GM19025 (cell line): ENCODE data around the gene RNF8.
"Not testable (repeated sequence)": the region's sequence is repeated elsewhere in the genome, so short reads cannot be mapped to it uniquely, and the experiment has no call there.

Experiments
- ATAC-seq: cut with Tn5 transposase; IDR thresholded peaks from one replicate; pipeline ENCODE4 v1.9.1; 2021; ENCODE audit warnings: mild to moderate bottlenecking, low read depth, moderate library complexity; ENCODE audit not compliant: unreplicated experiment

The RNF8 gene

GRCh38 chr6:37391120-37391519, 37.3 kb downstream of the RNF8 start:
- ATAC-seq: no peak

DNA sequence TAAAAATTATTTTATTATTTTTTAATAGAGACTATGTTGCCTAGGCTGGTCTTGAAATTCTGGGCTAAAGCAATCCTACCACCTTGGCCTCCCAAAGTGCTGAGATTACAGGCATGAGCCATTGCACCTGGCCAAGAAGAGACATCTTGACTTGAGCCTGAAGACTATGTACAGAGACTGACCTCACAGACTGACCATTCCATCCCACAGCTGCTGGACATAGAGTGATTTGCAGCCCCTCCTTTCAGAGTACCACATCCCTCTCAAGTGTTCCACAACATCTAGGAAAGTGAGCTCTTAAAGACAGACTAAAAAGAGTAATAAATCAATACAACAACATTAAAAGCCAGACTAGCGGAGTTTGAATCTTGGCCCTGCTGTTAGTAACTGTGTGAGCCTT, 39.0 kb downstream of the RNF8 start:
- no peak for ATAC-seq

- ATAC-seq: no peak
Observed at GRCh38 chr6:37393381-37393929, 39.7 kb downstream of the RNF8 start.

DNA sequence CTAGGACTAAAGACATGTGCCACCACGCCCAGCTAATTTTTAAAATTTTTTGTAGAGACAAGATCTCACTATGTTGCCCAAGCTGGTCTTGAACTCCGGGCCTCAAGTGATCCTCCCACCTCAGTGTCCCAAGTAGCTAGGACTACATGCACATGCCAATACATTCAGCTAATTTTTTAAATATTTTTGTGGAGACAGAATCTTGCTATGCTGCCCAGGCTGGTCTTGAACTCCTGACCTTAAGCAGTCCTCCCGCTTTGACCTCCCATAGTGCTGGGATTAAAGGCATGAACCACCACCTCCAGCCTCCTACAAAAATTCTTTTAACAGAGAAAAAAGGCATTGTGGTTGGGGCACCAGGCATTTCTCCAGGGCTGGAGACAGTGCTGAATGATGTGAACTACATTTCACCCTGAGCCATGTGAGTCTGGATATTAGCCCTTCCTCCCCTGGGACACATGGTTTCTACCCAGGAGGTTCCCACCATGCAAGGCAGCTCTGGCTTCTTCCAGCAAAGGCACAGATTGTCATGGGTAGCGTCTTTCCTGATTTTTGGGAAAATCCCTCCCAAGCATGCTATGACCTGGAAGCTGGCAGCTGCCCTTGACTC, 42.9 kb downstream of the RNF8 start:
- ATAC-seq: no peak

DNA sequence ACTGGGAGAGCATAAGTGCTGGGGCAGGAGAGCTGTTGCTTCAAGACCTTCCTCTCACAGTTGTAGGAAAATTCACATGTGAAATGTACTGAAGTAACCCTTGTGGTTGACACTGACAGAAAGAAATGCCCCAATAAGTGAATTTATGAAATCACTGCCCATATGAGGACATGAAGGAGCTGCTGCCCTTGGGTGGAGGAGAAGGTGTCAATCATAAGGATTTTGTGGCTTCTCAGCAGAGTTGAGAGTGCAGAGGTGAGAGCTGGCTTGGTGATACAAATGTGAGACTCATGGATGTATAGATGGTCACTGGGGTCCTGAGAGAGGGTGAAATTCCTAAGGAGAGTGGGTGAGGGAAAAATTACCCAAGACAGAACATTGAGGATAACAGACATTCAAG, 45.3 kb downstream of the RNF8 start:
- no peak for ATAC-seq

GRCh38 chr6:37399795-37400490, 46.2 kb downstream of the RNF8 start:
- ATAC-seq: no peak

GRCh38 chr6:37401658-37402057, 47.9 kb downstream of the RNF8 start:
- ATAC-seq: not testable (repeated sequence)

DNA sequence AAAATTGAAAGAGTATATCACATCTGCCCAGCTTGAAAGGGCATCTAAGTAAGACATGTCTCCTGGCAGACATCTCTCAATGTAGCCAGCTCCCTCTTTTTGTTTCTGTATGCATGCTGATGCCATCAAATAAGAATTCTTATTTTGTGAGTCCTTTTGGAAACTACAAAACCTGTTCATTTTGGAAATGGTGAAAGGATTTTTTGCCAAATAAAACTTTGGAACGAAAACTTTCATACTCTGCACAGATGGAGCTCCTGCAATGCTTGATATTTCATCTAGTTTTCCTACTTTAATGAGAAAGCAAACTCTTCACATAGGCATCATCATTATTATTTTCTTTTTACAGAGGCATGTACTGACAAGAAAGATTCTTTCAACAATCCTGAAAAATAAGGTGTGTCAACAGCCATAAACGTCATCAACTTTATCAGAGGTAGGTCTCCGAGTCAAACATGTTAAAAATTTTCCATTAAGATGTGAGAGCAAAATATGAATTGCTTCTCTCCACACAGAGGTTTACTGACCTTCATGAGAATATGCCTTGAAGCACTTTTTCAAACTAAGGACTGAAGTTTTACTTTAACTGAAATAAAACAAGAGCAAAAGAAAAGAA, 53.1 kb downstream of the RNF8 start:
- ATAC-seq: no peak

GRCh38 chr6:37407948-37408347, 54.2 kb downstream of the RNF8 start:
- no peak for ATAC-seq

- ATAC-seq: no peak
Observed at GRCh38 chr6:37409501-37409900, 55.7 kb downstream of the RNF8 start.

- ATAC-seq: no peak
Observed at GRCh38 chr6:37417393-37417792, 63.6 kb downstream of the RNF8 start.

DNA sequence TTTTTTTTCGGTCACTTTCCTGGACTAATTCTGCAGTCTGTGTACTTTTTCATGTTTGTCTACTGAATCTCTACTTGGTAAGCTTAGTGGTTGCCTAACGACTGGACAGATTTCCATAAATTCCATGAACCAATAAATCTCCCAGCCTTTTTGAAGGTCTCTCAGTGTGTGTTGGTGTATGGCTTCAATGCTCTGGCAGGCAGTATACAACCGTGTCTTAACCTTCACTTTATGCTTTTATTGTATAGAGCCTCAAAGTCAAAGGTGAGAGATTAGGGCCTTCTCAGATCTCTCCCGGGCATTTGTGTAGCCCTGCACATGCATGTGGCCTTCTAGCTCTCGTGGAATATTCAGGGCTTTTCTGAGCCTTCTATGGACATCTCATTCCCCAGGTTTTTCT, 64.9 kb downstream of the RNF8 start:
- ATAC-seq: no peak

- ATAC-seq: no peak
Observed at GRCh38 chr6:37426058-37426944, 72.5 kb downstream of the RNF8 start.

GRCh38 chr6:37426945-37427510, 73.2 kb downstream of the RNF8 start:
- ATAC-seq: no peak

GRCh38 chr6:37429352-37429750, 75.6 kb downstream of the RNF8 start:
- no peak for ATAC-seq

DNA sequence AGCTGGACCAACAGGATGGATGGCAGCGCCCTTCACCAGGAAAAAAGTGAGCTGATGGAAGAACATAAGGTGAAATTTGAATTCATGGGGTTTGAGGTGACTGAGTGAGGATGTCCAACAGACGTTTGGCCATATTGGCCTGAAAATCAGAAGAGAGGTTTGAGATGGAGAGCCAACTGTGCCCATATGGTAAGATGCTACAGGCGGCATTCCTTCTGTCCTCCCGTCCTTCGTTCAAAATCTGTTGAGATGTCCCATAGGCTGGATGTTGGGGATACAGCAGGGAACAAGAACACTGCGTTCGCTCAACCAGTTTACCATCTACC, 78.8 kb downstream of the RNF8 start:
- ATAC-seq: no peak

DNA sequence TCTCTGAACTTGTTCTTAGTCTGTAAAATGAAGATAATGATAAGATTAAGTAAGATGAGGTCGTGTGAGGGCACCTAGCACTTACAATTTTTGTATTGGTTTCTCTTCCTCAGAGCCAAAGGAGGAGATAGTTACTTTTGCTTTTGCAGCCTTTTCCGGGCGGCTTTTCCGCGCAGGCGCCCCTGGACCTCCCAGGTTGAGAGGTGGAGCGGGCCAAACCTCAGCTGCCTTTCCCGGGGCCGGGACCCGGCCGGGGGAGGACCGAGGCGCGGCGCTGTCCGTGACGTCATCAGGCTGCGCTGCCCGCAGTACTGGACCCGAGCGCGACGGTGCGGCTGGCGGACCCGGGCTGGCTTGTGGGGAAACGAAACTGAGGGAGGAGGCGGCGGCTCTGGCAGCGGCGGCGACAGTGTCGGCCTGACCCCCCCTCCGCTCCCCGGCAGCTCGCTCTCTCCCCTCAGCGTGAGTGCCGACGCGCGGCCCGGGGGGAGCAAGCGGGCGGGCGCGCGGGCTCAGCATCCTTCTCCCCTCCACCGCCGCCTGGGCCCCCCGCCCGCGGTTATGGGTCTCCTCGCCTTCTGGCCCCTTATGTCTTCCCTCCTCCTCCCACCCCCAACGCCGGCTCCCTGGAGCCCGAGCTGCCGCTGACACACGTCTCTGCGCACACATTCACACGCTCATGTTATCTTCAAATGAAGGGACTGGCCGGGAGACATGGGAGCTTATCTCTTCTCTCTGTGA, 79.3 kb downstream of the RNF8 start, which contains the start of gene CMTR1:
Gene CMTR1, plus strand, starts transcription at position 306 of the 741 bp plus-strand sequence. CDS start 2,409 bp downstream, outside the sequence.
- ATAC-seq: peak; percentile 81

DNA sequence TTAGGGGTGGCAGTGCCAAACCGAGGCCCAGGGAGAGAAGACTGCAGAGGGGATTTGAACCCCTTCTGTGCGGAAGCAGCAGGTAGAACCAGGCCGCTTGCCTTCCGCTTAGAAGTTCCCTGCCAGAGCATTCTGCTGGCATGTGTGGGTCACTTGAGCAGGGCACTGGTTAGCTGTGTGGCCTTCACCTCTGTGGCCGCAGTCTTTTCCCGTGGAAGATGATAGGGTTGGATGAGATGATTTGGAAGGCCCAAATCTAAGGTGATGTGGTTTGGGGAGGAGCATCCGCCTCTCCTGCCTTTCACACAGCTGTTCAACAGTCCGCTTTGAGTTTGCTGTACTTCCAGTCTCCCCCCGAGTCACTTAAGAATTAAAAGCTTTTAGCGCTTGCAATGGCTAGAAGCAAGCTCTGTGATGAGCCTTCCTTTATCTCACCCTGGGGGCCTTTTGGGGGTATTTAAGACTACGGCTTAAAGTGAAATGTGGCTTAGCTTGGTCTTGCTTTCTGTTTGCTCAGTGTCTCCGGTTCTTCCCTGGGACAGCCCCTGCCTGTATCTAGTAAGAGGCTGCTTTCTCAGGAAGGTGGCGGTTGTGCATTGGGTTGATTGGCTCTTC, 80.0 kb downstream of the RNF8 start:
- ATAC-seq: peak; percentile 39

GRCh38 chr6:37435373-37435772, 81.6 kb downstream of the RNF8 start:
- no peak for ATAC-seq
